ENCODE data around the gene ZNF239. TPM values are rescaled to one million over a fixed set of nuclear protein-coding genes. Genes with fewer than 3 reads are reported as not detected.

ZNF239 gene
- total and polyA plus RNA-seq, 4 donors = 1.8 to 4.2 (median 2.8) TPM

DNA sequence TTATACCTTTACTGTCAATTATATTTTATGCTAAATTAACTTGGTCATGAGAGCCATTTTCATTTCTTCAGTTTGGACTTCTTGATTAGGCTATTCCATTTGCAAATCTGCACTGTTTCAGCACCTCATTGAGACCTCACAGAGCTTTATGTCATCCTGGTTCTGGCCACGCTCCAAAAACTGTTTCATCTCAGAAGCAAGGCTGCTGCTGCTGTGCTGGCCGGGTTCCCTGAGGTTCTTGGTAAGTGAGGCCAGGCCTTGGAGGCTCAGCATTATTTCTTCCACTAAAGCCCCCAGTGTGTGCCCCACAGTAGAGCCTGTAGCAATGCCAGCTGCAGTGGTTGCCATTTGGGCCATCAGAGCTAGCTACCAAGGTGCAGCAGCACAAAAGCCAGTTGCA, 24.0 kb upstream of the ZNF239 start:
- no peak overlapping the region for H3K9ac ChIP-seq (ENCODE audit: insufficient read depth in 1 of 2, low read length in 2 of 2)
- H3K27ac ChIP-seq (ENCODE audit: low read depth in 1 of 2, low read length in 1 of 2) = no peak overlapping the region
- ATAC-seq (ENCODE audit: insufficient read depth, low FRiP score) (no peak), DNase-seq (peak; percentile 77 to 94 (median 90))
- peaks cover 0 to 32% (median 6%) of the 10 kb centered on the region in 5 donors for H3K4me1 ChIP-seq (ENCODE audit: control insufficient read depth in 5 of 5, insufficient read depth in 5 of 5, low read length in 5 of 5)
- H3K4me3 ChIP-seq = no peak overlapping the region
- no peaks in the 10 kb centered on the region for H3K27me3 ChIP-seq (ENCODE audit: control insufficient read depth in 3 of 3, insufficient read depth in 3 of 3, low read length in 2 of 3)
- no peaks in the 10 kb centered on the region for H3K9me3 ChIP-seq (ENCODE audit: control insufficient read depth in 4 of 4, insufficient read depth in 3 of 4, low read length in 3 of 4)
- H3K36me3 ChIP-seq (ENCODE audit: control insufficient read depth in 4 of 4, insufficient read depth in 4 of 4, low read length in 4 of 4) = no peaks in the 10 kb centered on the region
- WGBS, 2 donors = 61 to 79% methylated on average over 2 of the region's 2 CpGs
- TF ChIP-seq, protein P1, sequence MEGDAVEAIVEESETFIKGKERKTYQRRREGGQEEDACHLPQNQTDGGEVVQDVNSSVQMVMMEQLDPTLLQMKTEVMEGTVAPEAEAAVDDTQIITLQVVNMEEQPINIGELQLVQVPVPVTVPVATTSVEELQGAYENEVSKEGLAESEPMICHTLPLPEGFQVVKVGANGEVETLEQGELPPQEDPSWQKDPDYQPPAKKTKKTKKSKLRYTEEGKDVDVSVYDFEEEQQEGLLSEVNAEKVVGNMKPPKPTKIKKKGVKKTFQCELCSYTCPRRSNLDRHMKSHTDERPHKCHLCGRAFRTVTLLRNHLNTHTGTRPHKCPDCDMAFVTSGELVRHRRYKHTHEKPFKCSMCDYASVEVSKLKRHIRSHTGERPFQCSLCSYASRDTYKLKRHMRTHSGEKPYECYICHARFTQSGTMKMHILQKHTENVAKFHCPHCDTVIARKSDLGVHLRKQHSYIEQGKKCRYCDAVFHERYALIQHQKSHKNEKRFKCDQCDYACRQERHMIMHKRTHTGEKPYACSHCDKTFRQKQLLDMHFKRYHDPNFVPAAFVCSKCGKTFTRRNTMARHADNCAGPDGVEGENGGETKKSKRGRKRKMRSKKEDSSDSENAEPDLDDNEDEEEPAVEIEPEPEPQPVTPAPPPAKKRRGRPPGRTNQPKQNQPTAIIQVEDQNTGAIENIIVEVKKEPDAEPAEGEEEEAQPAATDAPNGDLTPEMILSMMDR (IDR thresholded peaks at IDR 0.05; ENCODE audit: control extremely low read depth, extremely low read depth) = no peak

DNA sequence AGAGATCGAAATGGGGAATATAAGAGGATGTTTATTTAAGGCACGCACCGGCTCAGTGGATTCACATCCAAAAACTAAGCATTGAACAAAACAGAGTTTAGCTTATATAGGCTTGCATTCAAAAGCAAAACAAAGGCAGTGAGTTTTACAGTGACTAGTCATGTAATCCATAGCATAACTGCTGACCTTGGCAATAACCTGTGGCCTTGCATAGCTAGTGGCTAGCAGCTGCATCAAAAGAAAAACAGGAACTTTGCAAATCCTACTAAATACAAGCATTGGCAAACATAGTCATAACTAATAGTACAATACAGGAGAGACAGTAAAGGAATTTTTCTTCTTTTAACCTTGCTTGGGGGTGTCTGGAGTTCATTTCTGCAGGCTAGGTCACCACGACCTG, 22.1 kb upstream of the ZNF239 start:
- peak in 1 of 3 donors; percentile 16 for DNase-seq

DNA sequence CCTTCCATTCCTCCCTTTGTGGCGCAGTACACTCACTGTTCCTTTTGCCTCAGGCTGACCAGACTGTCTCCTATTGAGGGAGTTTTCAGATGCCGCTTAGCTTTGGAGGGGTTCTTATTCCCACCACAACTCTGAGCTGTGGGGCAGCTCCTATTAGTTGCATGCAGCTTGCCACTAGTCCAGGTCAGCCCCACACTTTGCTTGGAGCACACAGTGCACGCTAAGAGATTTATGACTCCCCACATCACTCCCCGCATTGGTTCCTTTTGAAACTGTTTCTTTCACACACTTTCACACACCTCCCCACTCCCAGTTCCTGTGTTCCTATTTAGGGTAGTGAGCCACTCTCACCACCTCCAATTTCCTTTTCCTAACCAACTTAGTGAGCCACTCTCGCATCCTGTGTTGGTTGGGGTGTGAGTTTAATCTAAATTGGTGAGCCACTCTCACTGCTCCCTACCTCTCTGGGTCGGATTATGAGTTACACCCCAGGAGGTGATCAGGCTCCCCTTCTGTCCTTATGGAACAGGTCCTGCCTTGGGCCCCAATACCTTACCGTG, 21.4 kb upstream of the ZNF239 start:
- H3K4me1 ChIP-seq (ENCODE audit: control insufficient read depth in 5 of 5, insufficient read depth in 5 of 5, low read length in 5 of 5) = peaks cover 0 to 32% (median 6%) of the 10 kb centered on the region in 5 donors
- H3K9ac ChIP-seq (ENCODE audit: insufficient read depth in 1 of 2, low read length in 2 of 2) = no peak overlapping the region
- no peaks in the 10 kb centered on the region for H3K27me3 ChIP-seq (ENCODE audit: control insufficient read depth in 3 of 3, insufficient read depth in 3 of 3, low read length in 2 of 3)
- no peak for ATAC-seq (ENCODE audit: insufficient read depth, low FRiP score)
- no peak overlapping the region for H3K4me3 ChIP-seq
- TF ChIP-seq, protein P1 (IDR thresholded peaks at IDR 0.05; ENCODE audit: control extremely low read depth, extremely low read depth) = no peak
- WGBS, 2 donors = 39 to 60% methylated on average over 7 of the region's 7 CpGs
- peaks cover 0 to 6% (median 1%) of the 10 kb centered on the region in 4 donors for H3K9me3 ChIP-seq (ENCODE audit: control insufficient read depth in 4 of 4, insufficient read depth in 3 of 4, low read length in 3 of 4)
- no peaks in the 10 kb centered on the region for H3K36me3 ChIP-seq (ENCODE audit: control insufficient read depth in 4 of 4, insufficient read depth in 4 of 4, low read length in 4 of 4)
- H3K27ac ChIP-seq (ENCODE audit: low read depth in 1 of 2, low read length in 1 of 2) = no peak overlapping the region
- no peak for DNase-seq

More for the DNA sequence above, 22.1 kb upstream of the ZNF239 start:
- no peak for ATAC-seq (ENCODE audit: insufficient read depth, low FRiP score)
- H3K4me3 ChIP-seq = no peak overlapping the region
- H3K36me3 ChIP-seq (ENCODE audit: control insufficient read depth in 4 of 4, insufficient read depth in 4 of 4, low read length in 4 of 4) = no peaks in the 10 kb centered on the region
- no peak overlapping the region for H3K27ac ChIP-seq (ENCODE audit: low read depth in 1 of 2, low read length in 1 of 2)
- peak overlapping the region in 1 of 2 donors; percentile 7 for H3K9ac ChIP-seq (ENCODE audit: insufficient read depth in 1 of 2, low read length in 2 of 2)
- H3K27me3 ChIP-seq (ENCODE audit: control insufficient read depth in 3 of 3, insufficient read depth in 3 of 3, low read length in 2 of 3) = no peaks in the 10 kb centered on the region
- peaks cover 0 to 32% (median 6%) of the 10 kb centered on the region in 5 donors for H3K4me1 ChIP-seq (ENCODE audit: control insufficient read depth in 5 of 5, insufficient read depth in 5 of 5, low read length in 5 of 5)
- 68 to 76% methylated on average over 4 of the region's 4 CpGs for WGBS, 2 donors
- TF ChIP-seq, protein P1 (IDR thresholded peaks at IDR 0.05; ENCODE audit: control extremely low read depth, extremely low read depth) = no peak
- H3K9me3 ChIP-seq (ENCODE audit: control insufficient read depth in 4 of 4, insufficient read depth in 3 of 4, low read length in 3 of 4) = peaks cover 0 to 3% (median 0%) of the 10 kb centered on the region in 4 donors

Data from lung (tissue), 12 donors.